NCI-H345 treated with DMSO at 0.1 percent for 48 hours (cell line): ENCODE data around the gene POTEJ.
"Not testable (repeated sequence)": the region's sequence is repeated elsewhere in the genome, so short reads cannot be mapped to it uniquely, and the experiment has no call there.

Experiments
- DNase-seq: peaks from one replicate; lab custom pipeline; 2025; ENCODE audit not compliant: unreplicated experiment; lab: John Stamatoyannopoulos, UW

Gene POTEJ

DNA sequence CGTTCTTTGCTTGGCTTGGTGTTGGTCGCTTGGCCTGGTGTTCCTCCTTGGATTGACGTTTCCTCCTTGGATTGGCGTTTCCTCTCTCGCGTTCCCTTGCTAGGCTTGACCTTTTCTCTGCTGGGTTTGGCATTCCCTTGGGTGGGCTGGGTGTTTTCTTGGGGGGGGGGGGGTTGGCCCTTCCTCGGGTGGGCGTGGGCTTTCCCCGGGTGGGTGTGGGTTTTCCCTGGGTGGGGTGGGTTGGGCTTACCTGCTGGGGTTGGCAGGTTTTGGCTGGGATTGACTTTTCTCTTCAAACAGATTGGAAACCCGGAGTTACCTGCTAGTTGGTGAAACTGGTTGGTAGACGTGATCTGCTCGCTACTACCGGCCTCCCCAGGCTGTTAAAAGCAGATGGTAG is at the start of gene POTEJ:
POTEJ (plus strand) TSS at position 301 of the 400 bp plus-strand sequence; CDS start at position 394, 93 bp downstream.
- not testable (repeated sequence) for DNase-seq

DNA sequence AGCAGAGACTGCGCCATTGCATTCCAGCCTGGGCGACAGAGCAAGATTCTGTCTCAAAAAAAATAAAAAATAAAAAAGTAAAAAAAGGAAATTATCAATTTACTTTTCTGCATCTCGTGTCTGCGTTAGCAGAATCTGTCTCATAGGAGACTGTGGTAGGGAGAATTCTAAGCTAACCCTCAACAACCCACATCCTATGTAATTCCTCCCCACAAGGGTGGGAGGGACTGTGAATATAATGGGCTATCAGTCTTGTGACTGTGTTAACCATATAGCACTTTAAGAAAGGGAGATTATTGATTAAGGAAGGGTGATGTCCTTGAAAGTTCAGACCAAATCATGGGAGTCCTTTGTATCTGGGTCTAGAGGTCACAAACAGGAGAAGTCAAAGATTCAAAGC is 45.1 kb upstream of the POTEJ start:
- DNase-seq, result not testable (repeated sequence)

DNA sequence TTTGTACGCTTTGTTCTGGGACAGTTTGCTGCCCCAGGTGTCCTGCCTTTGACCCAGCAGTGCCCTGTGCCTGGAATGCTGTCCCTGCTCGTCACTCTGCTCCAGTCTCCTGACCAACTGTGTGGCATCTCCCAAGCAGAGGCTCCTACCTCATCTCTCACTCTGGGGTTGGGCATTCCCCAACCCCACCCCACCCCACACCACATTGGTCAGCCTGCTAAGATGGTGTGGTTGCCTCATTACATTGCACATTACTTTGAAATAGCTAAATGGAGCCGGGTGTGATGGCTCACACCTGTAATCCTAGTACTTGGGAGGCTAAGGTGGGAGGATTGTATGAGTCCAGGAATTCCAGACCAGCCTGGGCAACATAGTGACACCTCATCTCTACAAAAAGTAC is 39.3 kb upstream of the POTEJ start:
- DNase-seq, result not testable (repeated sequence)

DNA sequence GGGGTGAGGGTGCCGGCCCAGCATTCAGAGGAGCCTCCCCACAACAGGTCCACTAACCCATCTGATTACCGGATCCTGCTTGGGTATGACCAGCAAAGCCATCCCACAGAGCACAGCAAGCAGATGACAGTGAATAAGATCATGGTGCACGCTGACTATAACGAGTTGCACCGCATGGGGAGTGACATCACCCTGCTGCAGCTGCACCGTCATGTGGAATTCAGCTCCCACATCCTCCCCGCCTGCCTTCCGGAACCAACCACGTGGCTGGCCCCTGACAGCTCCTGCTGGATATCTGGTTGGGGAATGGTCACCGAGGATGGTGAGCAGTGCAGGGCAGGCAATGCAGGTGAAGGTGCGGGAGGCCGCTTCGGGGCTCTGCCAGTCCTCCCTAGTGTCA is 37.0 kb upstream of the POTEJ start:
- DNase-seq, result not testable (repeated sequence)

DNA sequence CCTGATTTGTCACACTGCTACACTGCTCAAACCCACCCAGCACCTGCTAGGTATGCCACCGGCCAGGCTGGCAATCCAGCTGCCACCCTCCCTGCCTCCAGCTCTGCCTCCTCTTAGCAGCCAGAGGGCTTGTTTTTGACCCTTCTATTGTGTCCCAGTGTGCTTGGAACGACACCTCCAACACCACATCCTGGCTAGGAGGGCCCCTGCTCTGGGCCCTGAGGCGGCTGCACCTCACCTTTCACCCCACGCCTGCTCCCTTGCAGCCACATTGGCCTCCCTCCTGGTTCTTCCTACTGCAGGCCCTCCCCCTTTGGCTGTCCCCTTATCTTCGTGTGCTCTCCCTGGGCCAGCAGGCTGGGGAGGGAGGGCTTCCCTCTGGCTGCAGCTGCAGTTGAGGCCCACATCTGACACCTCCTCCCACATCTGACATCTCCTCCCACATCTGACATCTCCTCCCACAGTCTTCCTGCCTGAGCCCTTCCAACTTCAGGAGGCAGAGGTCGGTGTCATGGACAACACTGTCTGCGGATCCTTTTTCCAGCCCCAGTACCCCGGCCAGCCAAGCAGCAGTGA is 34.9 kb upstream of the POTEJ start:
- DNase-seq, result not testable (repeated sequence)

DNA sequence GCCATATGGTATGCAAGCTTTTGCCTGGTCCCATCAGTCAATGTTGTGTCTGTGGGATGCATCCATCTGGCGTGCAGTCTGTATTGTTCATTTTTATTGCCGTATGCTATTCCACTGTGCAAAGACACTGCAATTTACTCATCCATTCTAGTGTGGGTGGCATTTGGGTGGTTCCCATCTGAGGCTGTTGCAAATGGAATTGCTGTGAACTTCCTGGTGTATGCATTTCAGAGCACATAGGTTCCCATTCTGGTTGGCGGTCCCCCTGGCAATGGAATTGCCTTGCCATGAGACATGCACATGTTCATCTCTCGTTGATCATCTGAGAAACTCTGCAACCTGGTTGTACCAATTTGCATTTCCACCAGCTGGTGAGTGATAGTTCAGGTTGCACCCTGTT is 33.7 kb upstream of the POTEJ start:
- not testable (repeated sequence) for DNase-seq

DNA sequence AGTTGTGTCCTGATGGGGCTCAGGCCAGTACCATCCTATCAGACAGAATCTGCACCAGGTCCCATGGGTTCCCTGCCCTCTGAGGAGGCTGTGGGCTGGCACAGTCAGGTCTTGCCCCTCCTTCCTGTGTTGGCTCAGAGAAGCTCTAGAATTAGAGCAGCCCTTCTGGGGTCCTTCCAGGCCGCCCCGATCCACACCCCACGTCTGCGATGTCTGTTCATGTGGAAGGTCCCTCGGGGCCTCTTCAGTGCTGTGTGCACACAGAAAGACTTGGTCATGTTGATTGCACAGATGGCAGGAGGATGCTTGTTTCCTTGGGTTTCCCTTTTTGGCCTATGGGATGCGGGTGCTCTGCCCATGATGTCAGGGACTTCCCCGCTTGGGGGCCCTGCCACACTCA is 32.1 kb upstream of the POTEJ start:
- DNase-seq, result not testable (repeated sequence)

DNA sequence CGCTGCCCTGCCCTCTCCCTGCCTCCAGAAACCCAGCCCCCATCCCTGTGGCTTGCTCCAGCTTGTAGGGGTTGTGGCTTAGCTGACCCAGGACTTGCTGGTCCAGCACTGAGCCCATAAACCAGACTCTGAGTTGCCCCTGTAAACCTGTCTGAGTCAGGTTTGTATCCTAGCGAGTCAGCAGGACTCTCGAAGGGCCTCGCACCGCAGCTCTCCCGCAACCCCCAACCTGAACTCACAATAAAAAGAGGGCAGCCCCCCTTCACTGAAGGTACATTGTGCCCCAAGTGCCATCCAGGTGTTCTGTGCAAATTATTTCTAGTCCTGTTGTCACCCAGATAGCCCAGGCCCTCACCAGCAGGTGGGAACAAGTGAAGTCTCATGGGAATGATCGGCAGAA is 29.7 kb upstream of the POTEJ start:
- not testable (repeated sequence) for DNase-seq

DNA sequence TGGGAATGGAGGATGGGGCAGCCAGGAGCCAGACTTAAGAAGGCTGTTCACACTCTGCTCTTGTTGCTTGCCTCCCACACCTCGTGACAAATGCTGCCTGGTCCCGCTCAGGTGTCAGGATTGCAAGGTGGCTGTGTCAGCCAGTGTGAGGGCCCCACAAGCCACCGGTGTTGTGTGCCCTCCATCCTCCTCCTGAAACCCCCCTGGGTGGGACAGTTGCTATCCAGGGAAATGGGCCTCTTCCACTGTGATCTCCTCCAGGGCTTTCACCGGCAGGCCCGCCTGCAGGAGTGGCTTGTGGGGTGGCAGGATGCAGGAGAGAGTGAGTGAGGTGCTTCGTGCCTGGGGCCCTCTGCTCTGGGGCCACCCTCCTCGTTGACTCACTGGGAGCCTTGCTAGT is 28.3 kb upstream of the POTEJ start:
- DNase-seq, result not testable (repeated sequence)

DNA sequence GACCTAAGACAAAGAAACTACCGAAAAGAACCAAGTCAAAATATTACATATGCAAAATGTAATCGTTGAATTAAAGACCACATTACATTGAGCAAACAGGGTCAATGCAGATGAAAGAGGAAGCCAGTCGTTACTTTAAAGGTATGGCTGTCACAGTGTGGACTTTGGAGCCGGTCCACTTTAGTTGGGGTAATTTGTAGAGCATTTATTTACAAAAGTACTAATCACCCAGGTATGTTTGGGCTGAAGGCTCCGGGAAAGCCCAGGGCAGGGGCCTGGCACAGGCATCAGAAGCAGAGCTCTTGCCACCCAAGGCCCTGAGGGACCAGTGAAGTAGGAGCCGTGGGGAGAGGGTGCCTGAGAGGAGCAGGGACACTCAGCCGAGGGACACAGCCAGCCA is 27.7 kb upstream of the POTEJ start:
- not testable (repeated sequence) for DNase-seq

DNA sequence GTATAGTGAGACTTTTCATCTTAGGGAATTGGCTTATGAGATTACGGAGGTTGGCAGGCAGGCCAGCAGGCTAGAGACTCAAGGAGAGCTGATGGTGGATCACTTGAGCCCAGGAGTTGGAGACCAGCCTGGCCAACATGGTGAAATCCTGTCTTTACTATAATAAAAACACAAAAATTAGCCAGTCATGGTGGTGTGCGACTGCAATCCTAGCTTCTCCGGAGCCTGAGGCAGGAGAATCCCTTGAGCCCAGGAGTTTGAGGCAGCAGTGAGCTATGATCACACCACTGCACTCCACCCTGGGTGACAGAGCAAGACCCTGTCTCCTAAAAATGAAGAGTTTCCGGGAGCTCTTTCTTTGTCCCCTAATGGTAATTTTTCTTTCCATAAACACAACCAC is 26.5 kb upstream of the POTEJ start:
- DNase-seq, result not testable (repeated sequence)

DNA sequence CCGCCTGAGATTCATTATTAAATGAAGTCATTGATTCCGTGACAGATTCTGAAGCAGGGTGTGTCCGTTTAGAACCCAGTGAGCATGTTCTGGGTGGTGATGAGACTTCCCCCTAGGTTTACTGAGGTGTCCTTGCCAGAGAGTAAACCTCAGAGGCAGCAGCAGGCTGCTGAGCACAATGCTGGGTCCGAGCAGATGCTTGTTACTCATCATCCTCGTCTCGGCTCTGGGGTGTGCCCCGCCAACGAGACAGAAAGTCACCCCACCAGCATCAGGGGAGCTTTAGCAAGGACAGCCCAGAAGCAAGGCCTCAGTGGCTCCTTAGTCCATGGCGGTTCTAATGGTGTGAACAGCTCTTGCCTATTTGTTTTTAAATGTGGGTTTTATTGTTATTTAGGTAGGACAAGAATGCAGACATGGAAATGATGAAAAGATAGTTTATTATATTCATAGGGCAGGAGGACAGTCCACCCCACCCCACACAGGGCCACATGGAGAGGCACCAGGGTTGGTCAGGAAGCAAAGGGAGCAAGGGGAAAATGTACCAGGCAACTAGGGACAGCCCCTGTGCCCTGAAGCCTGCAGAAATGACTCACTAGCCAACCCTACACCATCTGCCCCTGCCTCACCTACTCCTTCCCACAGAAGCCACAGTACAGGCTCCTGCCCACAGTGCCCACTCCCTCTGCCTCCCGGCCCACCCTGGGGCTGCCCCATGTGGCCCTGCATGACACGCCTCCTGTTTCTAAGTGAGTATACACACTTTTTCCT is 22.4 kb upstream of the POTEJ start:
- not testable (repeated sequence) for DNase-seq

DNA sequence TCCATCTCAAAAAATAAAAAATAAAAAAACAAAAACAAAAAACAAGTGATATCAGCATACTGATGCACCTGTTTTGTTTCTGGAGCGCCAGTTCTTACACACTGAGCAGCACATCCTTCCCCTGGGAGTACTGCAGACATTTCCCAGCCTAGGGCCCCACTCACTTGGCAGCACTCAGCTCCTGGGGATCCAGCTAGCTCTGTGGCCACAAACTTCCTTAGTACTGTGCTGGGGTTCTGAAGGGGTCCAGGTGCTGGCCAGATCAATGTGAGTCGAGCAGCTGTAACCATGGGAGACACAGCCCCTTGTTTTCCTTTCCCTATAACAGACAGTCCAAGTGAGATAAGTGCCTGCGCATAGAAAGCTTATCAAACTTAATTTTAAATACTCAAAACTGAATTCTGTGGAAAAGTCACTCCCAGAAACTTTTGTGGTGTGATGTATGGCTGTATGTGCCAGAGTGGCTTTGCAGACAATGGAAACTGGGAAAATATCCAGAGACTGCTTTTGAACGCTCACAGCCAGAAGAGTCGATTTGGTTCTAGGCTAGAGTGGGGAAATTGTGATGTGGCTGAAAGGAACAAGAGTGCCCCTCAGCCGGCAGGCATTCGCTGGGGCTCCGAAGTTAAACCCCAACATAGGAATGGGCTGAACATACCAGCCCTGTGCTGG is 20.9 kb upstream of the POTEJ start:
- not testable (repeated sequence) for DNase-seq

DNA sequence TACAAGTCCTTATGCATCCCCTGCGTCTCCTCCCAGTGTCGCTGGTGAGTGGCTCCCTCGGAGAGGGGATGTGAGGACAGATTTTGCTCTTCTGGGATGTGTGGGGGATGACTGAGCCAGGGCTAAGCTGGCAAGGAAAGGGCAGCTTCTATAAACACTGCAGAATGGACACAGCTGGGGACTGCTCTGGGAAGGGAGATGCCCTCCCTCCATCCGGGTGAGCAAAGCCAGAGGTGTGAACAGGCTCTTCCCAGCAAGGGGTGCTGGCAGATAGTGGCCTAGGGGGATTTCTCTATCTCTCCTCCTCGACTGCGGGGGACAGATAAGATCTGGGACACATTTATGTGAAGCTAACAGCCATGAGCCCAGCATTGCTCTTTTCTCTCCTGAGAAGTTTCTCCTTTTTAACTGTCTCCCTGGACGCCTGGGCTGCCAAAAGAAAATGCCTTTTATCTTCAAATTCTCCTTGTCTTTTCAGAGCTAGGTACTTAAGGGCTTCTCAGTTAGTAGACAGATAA is 20.3 kb upstream of the POTEJ start:
- not testable (repeated sequence) for DNase-seq

DNA sequence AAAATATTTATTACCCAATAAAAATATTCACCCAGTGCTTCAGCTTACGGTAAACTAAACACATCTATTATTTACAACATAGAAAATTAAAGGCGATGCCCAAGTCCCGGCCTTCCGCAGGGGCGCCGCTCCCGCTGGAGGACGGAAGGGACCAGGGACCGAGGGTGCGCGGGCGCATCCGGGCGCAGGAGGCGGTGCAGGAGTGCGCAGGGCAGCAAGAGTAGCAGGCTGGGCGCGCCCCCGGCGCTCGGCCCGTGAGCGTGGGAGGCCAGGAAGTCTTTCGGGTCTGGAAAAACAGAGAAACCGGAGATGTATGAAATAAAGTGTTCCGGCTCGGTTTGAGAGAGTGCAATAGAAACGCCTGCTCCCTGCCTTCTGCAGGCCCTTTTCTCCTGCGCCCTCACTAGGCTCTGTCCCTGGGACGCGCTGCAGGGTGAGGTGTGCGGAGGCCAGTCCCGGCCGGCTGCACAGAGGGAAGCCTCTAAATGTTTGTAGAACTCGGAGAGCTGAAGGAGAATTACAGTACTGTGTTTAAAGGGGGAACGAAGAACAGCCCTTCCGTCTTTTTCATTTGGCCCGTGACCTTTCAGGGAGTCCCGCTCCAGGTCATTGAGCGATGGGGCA is 18.3 kb upstream of the POTEJ start:
- not testable (repeated sequence) for DNase-seq

DNA sequence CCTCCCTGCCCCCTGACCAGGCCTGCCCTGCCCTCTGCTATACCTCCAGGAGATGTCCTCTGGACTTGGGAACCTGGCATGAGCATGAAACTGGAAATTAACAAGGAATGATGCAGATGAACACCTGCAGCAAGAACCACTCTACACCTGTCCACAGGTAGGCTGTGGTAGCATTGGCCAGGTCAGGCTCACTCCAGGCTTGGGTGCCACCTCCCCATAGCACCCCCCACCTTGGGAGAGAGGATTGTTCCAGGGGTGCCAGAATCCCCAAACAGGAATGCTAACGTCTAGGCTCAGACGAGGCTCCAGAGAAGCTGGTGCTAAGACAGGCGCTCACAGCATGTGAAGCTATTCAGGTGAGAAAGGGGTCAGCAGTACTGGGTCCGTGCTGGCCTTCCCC is 17.2 kb upstream of the POTEJ start:
- DNase-seq, result not testable (repeated sequence)

DNA sequence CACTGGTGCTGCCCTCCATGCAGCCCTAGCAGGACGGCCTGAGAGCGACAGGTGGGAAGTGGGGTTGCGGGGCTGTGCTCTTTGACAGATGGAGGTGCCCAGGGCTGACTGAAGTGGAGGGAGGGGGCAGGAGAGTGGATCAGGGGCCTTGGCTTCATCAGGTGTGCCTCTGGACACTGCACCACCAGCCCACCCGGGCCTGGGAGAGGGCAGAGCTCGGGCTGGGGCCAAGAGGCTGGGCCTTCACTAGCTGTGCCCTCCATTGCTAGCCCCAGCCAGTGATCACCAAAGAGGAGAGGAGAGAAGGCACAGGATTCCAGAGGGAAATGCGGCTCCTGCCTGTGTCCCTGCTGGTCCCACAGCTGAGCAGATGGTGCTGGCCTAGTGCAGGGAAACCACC is 14.5 kb upstream of the POTEJ start:
- not testable (repeated sequence) for DNase-seq

DNA sequence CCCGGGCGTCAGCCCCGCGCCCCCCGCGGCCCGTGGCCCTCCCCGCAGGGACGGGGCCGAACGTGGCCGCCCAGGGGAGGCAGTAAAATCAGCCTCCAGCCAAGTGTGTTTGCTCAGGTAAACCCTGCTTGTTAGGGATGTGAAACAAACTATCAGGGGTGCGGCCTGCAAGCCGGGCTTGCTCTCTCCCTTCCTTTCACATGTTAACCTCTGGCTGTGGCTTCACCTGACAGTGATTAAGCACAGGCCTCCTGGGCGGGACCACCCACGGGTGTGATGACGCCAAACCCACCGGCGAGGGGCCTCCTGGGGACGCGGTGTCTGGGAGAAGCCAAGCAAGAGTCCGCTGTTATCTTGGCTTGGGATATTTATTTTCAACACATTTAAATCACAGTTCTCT is 13.2 kb upstream of the POTEJ start:
- DNase-seq, result not testable (repeated sequence)

DNA sequence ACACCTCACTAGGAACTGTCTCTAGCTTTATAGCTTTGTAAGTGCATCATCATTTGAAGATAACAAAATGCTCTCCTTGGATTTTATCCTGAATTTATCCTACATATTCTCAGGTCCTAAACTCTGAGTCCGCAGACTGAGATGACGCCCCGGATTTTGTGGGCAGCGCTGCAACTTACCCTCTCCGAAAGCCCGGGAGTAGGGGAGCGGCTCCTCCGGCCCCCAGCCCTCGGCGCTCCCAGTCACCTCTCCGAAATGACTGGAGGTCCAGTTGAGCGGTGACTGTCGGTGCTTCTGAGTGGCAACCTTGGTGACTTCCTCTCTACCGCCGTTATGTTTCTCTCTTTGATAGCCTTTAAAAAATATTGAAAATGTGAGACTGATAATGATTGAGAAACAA is 12.8 kb upstream of the POTEJ start:
- DNase-seq, result not testable (repeated sequence)

DNA sequence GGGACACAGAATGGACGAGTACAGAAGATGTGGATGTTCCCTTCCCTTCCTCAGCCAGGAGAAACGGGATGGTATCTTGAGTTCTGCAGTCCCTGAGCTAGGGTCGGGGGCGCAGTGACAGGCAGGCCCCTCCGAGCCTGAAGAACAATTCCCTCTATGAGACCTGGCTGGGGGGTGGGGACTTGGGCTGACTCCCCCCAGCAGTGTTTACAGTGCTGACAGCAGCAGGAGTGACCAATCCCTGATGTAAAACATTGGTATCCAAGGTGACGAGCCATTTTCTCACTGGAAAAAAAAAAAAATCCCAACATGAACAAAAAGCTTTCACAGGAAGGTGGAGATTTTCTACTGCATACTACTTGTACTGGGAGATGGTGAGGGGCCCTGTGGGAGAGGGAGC is 11.8 kb upstream of the POTEJ start, which contains the start of gene CFC1:
CFC1 (minus strand) TSS at position 183 of the 400 bp plus-strand sequence. CDS start 288 bp downstream, outside the sequence.
- not testable (repeated sequence) for DNase-seq

DNA sequence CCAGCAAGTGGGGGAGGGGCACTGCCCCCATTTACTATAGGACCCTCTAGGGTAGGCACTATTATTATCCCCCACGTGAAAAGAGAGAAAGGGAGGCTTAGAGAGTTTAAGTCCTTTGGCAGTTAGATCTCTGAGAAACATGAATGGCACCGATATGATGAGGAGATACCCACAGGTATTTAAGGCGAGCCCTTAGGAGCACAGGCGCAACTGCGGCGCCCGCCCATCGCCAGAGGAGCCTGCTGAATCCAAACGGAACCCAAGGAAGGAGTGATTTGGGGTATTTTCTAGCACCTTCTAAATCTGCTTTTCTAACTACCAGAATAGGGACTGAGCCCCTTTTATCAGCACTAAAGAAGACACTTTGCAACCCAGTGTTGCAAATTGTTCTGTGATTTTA is 11.3 kb upstream of the POTEJ start:
- DNase-seq, result not testable (repeated sequence)
